ENCODE data around the gene KSR2.

Gene KSR2

DNA sequence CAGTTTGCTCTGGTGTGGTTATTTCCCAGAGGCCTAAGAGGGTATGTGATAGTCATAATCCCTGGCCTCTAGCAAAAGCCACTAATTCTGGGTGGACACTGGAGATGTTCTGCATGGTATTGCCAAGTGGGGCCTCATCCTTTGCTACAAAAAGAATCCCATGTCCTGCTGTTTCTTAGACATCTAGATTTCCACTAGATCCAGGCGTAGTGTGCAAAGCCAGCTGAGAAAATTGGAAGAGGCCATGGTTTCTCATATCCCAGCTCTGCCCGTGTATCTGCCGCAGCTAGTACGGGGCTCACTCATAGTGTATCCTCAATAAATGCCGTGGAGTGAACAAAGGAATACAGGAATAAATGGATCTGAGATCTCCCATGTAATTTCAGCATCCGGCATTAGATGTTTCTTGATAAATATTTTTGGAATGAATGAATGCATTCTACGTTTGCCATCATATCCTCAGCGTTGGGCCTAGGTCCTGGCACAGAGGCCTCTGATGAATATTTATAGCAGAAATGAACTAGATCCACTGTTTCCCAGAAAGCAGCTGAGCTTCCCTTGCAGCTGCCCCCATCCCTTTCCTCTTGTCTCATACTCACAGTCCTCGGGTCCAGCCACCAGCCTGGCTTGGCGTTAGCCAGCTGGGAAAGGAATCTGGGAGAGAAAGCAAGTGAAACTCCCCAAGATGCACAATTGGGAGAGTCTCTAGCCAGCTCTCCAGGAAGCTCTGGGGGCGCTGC lies 531.1 kb downstream of the KSR2 start:
- no peak for DNase-seq

- no peak for DNase-seq
These were observed 534.9 kb downstream of the KSR2 start for GRCh38 chr12:117433878-117434277.

DNA sequence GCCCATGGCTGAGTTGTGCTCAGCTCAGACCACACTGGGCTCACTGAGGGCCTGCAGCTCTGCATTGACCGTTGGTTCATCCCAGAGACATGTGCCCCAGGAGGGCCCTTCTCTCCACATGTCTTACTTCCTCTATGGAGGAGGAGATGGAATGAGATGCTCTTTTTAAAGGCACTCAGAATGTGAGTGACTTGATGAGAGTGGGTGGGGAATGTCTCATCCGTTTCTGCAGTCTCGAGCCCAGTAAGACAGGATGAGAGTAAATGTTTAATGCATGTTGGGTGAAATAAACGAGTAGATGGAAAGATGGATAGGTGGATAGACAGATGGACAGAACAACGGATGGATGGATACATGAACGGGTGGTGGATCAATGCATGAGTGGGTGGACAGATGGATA lies 538.5 kb downstream of the KSR2 start:
- no peak for DNase-seq

DNA sequence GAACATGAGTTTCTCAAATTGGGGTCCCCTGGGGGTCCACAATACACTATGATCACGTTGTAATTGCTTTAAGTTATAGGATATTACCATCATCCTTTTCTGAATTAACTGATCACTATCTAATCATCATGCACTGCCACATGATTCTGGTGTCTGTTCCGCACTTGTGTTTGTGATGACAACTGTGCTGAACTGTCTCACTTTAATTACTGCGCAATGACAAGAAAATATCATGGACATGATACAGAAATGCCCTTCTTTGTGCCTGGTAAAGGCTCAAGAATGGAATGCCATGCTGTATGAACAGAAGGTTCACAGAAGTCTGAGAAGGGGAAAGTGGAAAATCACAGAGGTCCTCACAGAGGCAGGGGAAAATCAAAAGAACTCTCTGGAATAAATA lies 541.6 kb downstream of the KSR2 start:
- DNase-seq: no peak

DNA sequence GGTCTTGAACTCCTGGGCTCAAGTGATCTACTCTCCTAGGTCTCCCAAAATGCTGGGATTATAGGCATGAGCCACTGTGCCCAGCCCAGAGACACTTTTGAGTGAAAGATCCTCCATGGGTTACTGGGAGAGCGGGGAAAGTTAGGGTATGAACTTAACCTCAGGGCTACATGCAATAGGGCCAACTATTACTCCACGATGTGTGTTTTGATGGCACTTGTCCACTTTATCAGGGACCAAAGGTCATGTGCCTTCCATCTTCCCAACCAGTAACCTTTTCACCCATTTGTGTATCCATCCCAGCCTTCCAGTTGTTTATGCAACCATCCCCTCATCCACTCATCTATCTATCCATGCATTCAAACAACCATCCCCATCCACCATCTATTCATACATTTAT lies 546.8 kb downstream of the KSR2 start:
- no peak for DNase-seq

DNA sequence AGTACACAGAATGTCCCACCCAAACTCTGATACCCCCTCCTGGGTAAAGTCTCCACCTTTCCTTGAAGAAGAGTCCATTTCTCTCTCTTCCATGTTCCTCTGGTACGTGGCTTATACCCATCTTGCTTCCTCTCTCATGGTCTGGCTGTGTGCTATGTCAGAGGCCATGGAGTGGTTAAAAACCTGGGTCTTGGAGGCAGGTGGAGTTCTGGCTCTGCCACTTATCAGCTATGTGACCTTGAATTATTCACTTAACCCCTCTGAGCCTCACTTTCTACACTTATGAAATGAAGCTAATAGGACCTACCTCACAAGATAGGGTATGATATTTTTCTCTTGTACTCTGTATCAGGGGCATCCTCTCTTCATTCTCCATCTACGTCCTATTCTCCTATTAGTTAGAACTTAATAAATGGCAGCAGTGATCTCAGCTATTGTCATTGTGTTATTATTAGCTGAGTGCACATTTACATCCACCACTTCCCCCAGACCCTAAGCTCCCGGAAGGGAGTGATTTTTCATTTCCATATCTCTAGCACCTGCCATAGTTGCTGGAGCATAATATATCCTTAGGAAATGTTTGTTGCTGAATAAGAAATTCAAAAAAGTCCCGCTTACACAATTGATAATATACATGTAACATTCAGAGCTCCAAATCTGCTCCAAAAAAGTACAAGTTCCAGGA lies 547.6 kb downstream of the KSR2 start:
- DNase-seq: no peak

GRCh38 chr12:117417004-117417403 lies 551.8 kb downstream of the KSR2 start:
- DNase-seq: no peak

DNA sequence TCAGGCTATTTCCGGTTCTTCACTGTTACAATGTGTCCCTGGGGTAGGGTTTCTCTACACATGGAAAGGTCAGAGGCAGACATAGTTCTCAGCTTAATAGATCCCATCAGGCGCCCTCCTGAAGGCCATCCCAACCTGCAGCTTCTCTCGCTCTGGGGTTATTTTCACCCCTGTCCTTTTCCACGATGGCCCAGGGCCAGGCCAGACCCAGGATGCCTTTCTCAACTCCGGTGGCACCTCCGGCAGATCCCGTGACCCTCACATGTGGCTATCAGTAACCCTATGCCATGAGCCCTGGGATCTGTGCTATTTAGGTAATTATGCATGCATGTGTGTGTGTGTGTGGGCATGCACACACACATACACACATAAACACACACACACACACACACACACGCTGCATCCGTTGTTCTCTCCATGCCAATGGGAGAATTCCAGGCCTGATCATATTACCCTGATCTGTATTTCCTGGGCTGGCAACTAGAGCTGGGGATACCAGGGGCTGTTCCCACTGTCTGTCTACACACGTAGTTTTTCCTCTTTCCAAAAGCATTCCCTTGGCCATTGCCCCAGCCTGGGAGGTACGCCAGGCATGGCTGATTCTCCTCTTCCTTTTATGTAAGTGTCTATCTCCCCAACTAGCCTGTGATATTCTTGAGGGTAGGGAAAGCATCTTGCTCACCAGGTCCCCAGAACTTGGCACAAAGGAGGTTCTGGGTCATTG lies 556.2 kb downstream of the KSR2 start:
- no peak for DNase-seq

- DNase-seq: no peak
These were observed 559.5 kb downstream of the KSR2 start for GRCh38 chr12:117409286-117409685.

DNA sequence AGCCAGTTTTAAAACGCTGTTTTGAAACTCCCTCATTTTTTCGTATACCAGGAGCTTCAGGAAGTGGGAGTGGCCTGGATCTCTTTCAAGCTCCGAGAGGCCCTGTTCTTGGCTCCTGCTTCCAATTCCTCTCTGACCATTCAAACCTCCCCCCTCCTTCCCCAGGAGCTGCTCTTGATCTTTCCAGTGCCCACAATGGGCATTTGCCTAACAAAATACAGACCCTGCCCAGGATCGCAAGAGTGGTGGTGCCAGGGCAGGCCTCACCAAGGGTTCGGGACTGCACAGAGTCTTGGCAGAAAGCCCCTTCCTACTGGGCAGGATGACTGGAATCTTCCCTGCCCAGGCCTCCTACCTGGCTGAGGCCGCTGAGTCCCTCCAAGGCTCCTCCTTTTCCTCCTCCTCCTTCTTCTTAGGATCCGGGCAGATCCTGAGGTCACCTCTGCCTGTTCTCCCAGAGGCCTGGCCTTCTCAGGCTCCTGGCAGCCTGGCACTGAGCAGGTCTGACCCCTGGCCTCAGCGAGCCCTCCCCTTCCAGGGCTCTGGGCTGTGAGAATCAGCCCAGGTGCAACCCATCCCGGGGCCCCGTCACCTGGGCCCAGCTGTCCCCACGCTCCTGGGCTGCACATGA lies 560.5 kb downstream of the KSR2 start:
- no peak for DNase-seq

DNA sequence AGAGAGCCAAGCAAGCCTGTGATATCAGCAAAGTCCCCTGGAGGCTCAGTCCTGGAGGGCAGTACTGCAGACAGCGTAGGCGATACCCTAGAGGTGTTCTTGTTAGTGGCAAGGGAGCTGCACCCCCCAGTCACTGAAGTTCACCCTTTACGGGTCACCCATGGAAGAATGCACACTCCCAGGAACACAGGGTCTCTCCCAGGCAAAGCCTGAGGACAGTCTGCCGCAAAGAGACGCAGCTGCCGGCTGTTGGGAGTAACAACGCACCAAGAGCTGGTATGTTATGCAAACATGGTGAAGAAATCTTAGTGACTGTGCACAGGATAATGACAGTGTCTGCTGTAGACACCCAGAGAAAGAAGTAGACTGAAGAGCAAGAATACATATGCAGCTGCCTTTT lies 563.9 kb downstream of the KSR2 start:
- DNase-seq: no peak

DNA sequence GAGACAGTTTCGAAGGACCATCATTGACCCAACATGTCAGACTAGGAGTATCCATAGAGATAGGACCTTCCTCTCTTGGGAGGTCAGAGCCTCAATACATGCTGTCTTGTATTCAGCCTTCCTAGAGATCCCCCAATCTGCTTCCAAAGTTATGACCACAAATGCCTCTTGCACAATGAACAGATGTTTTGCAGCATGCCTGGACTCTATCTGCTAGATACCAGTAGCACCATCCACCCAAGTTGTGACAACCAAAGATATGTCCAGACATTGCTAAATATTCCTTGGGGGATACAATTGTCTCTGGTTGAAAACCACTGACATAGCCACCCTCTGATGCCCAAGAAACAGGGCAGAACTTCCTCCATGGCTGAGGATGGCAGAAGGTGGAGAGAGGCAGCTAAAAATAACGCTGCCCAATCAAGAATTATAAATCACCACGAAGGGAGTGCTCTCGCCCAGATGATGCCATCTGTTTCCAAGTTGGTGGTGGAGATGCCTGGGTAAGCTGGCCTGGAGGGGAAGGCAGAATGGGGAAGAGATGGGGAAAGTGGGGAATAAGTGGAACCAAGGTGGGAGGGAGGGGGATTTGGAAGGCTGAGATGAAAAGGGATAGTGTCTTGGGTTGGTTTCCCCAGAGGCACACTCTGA lies 564.5 kb downstream of the KSR2 start:
- no peak for DNase-seq

DNA sequence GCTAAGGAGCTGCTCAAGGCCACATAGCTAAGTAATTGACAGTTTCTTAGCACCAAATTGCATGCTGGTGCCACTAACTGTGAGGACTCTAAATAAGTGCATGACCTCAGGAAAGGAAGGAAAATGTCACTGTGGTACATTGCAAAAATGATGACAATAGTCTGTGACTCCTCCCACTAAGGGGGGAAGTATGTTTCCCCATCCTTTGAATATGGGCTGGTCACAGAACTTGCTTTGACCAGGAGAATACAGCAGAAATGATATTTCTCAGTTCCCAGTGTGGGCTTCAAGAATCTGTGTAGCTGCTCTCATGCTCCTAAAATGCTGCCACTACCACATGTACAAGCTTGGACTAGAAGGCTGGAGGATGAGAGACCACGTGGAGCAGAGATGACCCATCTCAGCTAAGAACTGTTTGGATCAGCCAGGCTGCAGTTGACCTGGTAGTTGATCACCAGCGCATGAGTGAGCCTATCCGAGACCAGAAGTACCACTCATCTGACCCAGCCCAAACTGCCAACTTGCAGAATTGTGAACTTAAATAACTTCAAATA lies 565.1 kb downstream of the KSR2 start:
- DNase-seq: no peak
